ENCODE results near the gene HELZ2. TPM values are rescaled to one million over a fixed set of nuclear protein-coding genes. Genes with fewer than 3 reads are reported as not detected.

HELZ2 gene
- total RNA-seq, 1 experiment from 2014 or later: 27.9 TPM

- H3K56ac ChIP-seq (ENCODE audit: insufficient read length, low read depth, low read length): no peak overlapping the region
- H3K4me1 ChIP-seq (ENCODE audit: insufficient read depth, low read length): no peaks in the 10 kb centered on the region
- no peak overlapping the region for H2BK20ac ChIP-seq (ENCODE audit: low read depth, low read length, poor library complexity, severe bottlenecking)
- Mint-ChIP-seq H3K27ac (no peak overlapping the region), H3K9me3 (no peaks in the 10 kb centered on the region), H3K27me3 (ENCODE audit: low read depth) (no peaks in the 10 kb centered on the region), H3K36me3 (ENCODE audit: insufficient read depth in 1 of 3, low read depth in 3 of 3) (peaks cover 3 to 6% (median 5%) of the 10 kb centered on the region in 3 experiments; a peak in 6 of 7 replicates), H3K4me3 (no peak overlapping the region), H3K4me1 (no peaks in the 10 kb centered on the region)
- no peak overlapping the region for H4K8ac ChIP-seq (replicated peaks; ENCODE audit: insufficient read length, low read depth, low read length)
- H2BK5ac ChIP-seq (ENCODE audit: insufficient read length, low read length): no peak overlapping the region
- no peak overlapping the region for H3K18ac ChIP-seq (ENCODE audit: insufficient read length, low read depth, low read length)
- H3K23ac ChIP-seq (ENCODE audit: insufficient read length, low read depth, low read length): no peak overlapping the region
- H2AFZ ChIP-seq (ENCODE audit: low read length): no peak overlapping the region
- no peak overlapping the region for H3K14ac ChIP-seq (ENCODE audit: insufficient read depth, low read length)
- H3K4me2 ChIP-seq (ENCODE audit: insufficient read depth, insufficient read length, low read length): no peak overlapping the region
- no peak overlapping the region for H2BK12ac ChIP-seq (ENCODE audit: insufficient read length, low read depth, low read length)
- H4K91ac ChIP-seq (ENCODE audit: insufficient read length, low read depth, low read length): no peak overlapping the region
- WGBS (ENCODE audit: extremely low coverage, insufficient read length, low lambda C conversion rate): no CpG with 5 or more reads among the region's 62 CpGs
- no peaks in the 10 kb centered on the region for H3K27me3 ChIP-seq (ENCODE audit: insufficient read depth, low read length)
- H2BK15ac ChIP-seq (ENCODE audit: low read depth, low read length): no peak overlapping the region
- no peaks in the 10 kb centered on the region for H4K20me1 ChIP-seq (ENCODE audit: control insufficient read depth, insufficient read depth, insufficient read length)
- no peaks in the 10 kb centered on the region for H3K79me1 ChIP-seq (ENCODE audit: insufficient read depth, low read depth, low read length, poor library complexity, severe bottlenecking)
- H3K79me2 ChIP-seq (ENCODE audit: insufficient read depth, low read length): no peaks in the 10 kb centered on the region
- H3K9me3 ChIP-seq (ENCODE audit: control insufficient read depth, low read depth, low read length): no peaks in the 10 kb centered on the region
- no peak for DNase-seq
- H3K9ac ChIP-seq (ENCODE audit: extremely low read depth, insufficient read length, low read length): no peak overlapping the region
- H3K23me2 ChIP-seq (ENCODE audit: insufficient read length, low read depth, low read length, poor library complexity, severe bottlenecking): no peaks in the 10 kb centered on the region
- no peak overlapping the region for H2BK120ac ChIP-seq (ENCODE audit: low read depth, low read length, poor library complexity, severe bottlenecking)
- no peak overlapping the region for H4K5ac ChIP-seq (ENCODE audit: insufficient read length, low read depth, low read length)
- H3K4ac ChIP-seq (ENCODE audit: low read depth, low read length): no peak overlapping the region
- no peak overlapping the region for H2AK5ac ChIP-seq (ENCODE audit: insufficient read length, low read length)
- no peak overlapping the region for H3T11ph ChIP-seq (ENCODE audit: low read length)
- TF ChIP-seq CTCF (conservative IDR thresholded peaks at IDR 0.05): no peak
- H3K27ac ChIP-seq (ENCODE audit: insufficient read length, low read depth, low read length): no peak overlapping the region
Measured at GRCh38 chr20:63564036-63564810, 9.8 kb downstream of the HELZ2 start.
